Measurements from ENCODE around the gene PSMA6.
A peak's percentile ranks its signal among the peaks of the same experiment; 100 is the strongest.
"Not testable (repeated sequence)": the region's sequence is repeated elsewhere in the genome, so short reads cannot be mapped to it uniquely, and the experiment has no call there.

Gene PSMA6

GRCh38 chr14:35247777-35248475 lies 44.3 kb upstream of the PSMA6 start:
- DNase-seq (ENCODE audit: low read depth): no peak
- TF ChIP-seq MAX (IDR thresholded peaks at IDR 0.05; ENCODE audit: low read depth, low read length) (no peak), POLR2A (IDR thresholded peaks at IDR 0.05; ENCODE audit: extremely low read depth, insufficient read length) (no peak), CTCF (IDR thresholded peaks at IDR 0.05; ENCODE audit: low read depth, low read length) (no peak), MYC (IDR thresholded peaks at IDR 0.05; ENCODE audit: low read depth, low read length) (no peak)
- H3K4me3 ChIP-seq (ENCODE audit: low read depth, low read length): no peak overlapping the region

DNA sequence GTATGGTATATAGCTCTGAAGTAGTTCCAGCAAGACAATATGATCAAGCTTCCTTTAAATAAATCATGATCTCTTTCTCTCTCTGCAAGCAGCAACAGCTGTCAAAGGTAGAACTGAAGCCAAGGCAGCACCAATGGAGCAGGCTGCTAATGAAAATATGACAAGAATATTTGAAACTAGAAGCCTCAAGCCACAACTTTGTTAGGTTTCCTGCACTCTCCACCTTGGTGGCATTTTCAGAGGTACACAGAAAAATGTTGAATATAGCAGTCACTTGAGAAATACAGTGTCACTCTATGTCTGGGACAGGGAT lies 43.8 kb upstream of the PSMA6 start:
- DNase-seq (ENCODE audit: low read depth): no peak
- no peak overlapping the region for H3K4me3 ChIP-seq (ENCODE audit: low read depth, low read length)
- TF ChIP-seq POLR2A (IDR thresholded peaks at IDR 0.05; ENCODE audit: extremely low read depth, insufficient read length) (no peak), MAX (IDR thresholded peaks at IDR 0.05; ENCODE audit: low read depth, low read length) (no peak), MYC (IDR thresholded peaks at IDR 0.05; ENCODE audit: low read depth, low read length) (no peak), CTCF (IDR thresholded peaks at IDR 0.05; ENCODE audit: low read depth, low read length) (no peak)

DNA sequence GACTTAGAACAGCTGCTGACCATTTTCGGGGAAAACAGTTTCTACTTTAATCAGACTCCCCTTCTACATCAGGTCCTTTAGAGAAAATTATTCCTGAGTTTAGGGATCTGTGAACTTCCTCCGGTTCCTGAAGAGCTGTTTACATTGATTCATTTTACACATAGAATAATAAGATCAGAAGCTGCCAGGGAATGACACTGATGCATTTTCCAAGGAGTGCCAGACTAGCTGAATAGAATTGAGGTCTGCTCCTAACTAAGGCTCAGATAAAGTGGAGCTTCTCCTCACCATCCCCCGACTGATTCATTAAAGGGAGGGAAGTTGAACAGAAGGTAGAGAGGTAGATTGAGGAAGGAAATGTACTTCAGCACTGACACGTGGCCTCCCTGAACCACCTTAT lies 41.9 kb upstream of the PSMA6 start:
- H3K4me3 ChIP-seq (ENCODE audit: low read depth, low read length): no peak overlapping the region
- TF ChIP-seq MAX (IDR thresholded peaks at IDR 0.05; ENCODE audit: low read depth, low read length) (0 out of 2 replicates have a peak, but pooled peaks have one; percentile 3), POLR2A (IDR thresholded peaks at IDR 0.05; ENCODE audit: extremely low read depth, insufficient read length) (no peak)
- DNase-seq (ENCODE audit: low read depth): peak; percentile 17

DNA sequence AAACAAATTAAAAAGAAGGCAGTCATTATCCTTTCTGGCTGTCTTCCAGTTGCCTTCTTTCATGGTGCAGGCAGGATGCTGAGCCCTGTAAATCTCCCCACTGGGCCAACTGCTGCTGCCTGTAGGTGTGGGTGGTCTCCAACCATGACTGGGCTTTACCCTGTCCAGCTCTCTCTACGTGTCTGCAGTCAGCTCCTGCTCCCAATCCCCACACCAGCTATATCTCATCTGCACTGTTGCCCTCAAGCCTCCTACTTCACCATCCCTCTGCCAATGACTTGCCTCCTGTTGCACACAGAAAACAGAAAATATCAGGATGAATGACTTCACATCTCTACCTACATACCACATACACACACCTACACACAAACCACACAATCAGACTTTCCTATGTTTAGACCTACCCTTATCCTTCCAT lies 39.7 kb upstream of the PSMA6 start:
- no peak for DNase-seq (ENCODE audit: low read depth)
- TF ChIP-seq POLR2A (IDR thresholded peaks at IDR 0.05; ENCODE audit: extremely low read depth, insufficient read length) (no peak), MAX (IDR thresholded peaks at IDR 0.05; ENCODE audit: low read depth, low read length) (no peak), MYC (IDR thresholded peaks at IDR 0.05; ENCODE audit: low read depth, low read length) (no peak), CTCF (IDR thresholded peaks at IDR 0.05; ENCODE audit: low read depth, low read length) (no peak)
- H3K4me3 ChIP-seq (ENCODE audit: low read depth, low read length): no peak overlapping the region

DNA sequence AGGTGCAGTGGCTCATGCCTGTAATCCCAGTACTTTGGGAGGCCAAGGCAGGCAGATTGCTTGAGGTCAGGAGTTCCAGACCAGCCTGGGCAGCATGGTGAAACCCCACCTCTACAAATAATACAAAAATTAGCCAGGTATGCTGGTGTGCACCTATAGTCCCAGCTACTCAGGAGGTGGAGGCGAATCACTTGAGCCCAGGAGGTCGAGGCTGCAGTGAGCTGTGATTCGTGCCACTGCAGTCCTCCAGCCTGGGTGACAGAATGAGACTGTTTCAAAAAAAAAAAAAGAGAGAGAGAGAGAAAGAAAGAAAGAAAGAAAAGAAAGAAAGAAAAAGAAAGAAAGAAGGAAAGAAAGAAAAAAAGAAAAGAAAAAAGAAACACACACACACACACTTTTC lies 39.1 kb upstream of the PSMA6 start:
- H3K4me3 ChIP-seq (ENCODE audit: low read depth, low read length): not testable (repeated sequence)

DNA sequence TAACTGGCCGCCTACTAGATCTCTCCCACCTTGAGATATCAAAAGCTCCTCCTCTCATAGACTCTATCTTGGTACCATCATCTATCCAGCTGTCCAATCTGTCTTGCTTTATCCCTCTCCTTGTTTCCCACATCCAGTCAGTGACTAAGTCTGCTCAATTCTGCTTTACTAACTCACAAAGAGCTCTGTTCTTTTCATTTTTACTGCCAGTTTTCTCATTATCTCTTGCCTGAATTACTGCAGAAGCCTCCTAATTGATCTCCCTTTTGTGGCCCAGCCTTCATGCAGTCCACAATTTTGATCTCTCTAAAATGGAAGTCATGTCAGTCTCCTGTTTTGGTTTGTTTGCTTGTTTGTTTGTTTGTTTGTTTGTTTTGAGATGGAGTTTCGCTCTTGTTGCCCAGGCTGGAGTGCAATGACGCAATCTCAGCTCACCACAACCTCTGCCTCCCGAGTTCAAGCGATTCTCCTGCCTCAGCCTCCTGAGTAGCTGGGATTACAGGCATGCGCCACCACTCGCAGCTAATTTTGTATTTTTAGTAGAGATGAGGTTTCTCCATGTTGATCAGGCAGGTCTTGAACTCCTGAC lies 38.1 kb upstream of the PSMA6 start:
- not testable (repeated sequence) for H3K4me3 ChIP-seq (ENCODE audit: low read depth, low read length); DNase-seq (ENCODE audit: low read depth)

More for the DNA sequence above, 39.1 kb upstream of the PSMA6 start:
- DNase-seq (ENCODE audit: low read depth): not testable (repeated sequence)

DNA sequence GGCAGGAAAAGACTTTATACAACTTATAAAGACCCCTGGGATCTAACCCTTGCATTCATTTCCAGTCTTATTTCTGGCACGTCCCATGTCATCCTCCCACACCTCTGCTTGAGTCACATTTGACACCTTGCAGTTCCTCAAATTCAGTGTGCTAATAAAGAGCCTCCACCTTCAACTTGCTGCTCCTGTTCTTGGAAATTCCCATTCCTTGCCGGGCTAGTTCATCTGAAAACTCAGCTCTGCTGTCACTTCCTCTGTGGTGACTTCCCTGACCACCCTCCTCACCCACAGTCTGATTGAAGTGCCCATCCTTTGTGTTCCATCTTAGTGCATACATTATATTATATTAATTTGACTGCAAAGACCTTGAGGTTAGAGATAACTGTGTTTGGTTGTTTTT lies 37.4 kb upstream of the PSMA6 start:
- peak; percentile 23 for DNase-seq (ENCODE audit: low read depth)
- no peak overlapping the region for H3K4me3 ChIP-seq (ENCODE audit: low read depth, low read length)
- TF ChIP-seq CTCF (IDR thresholded peaks at IDR 0.05; ENCODE audit: low read depth, low read length): no peak
- TF ChIP-seq MYC (IDR thresholded peaks at IDR 0.05; ENCODE audit: low read depth, low read length): no peak
- TF ChIP-seq POLR2A (IDR thresholded peaks at IDR 0.05; ENCODE audit: extremely low read depth, insufficient read length): no peak
- TF ChIP-seq MAX (IDR thresholded peaks at IDR 0.05; ENCODE audit: low read depth, low read length): no peak

Data from NB4 (cell line).